ENCODE data around the gene DCDC2.
"Not testable (repeated sequence)": the region's sequence is repeated elsewhere in the genome, so short reads cannot be mapped to it uniquely, and the experiment has no call there.

Gene DCDC2

DNA sequence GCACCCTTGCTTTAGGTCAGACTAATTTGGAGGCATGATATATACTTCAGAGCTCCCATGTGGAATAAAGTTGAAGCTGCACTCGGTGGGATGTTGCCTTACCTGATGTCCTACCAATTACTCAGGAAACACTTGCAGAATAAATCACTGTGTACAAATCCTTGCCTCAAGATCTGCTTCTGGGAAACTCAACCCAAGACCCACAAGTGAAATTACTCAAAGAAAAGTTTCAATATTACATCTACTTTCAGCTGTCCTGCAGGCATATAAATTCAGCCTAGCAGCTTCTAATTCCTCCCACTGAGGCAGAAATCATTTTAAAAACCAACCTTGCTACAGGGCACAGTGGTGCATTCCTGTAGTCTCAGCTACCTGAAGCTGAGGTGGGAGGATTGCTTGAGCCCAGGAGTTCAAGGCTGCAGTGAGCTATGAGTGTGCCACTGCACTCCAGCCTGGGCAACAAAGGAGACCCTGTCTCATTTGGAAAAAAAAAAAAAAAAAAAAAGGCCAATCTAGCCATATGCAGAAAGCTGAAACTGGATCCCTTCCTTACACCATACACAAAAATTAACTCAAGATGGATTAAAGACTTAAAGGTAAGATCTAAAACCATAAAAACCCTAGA, 20.7 kb upstream of the DCDC2 start:
- FAIRE-seq: no peak

DNA sequence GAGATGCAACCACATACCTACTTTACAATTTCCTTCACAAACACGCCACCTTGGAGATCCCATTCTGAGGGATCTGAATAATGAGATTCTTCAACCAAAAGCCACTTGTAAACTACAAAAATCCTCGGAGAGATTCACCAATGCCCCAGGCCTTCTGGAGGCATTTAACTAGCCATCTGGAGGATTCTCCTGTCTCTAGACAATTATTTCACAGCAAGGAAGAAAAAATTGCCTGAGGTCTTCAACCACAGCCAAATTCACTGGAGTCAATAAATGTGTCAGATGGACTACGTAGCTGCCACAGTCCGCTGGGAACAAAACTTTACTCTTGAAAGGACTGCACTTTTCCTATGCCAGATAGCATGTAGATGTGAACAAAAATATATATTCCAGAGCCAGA, 19.0 kb upstream of the DCDC2 start:
- no peak for FAIRE-seq

DNA sequence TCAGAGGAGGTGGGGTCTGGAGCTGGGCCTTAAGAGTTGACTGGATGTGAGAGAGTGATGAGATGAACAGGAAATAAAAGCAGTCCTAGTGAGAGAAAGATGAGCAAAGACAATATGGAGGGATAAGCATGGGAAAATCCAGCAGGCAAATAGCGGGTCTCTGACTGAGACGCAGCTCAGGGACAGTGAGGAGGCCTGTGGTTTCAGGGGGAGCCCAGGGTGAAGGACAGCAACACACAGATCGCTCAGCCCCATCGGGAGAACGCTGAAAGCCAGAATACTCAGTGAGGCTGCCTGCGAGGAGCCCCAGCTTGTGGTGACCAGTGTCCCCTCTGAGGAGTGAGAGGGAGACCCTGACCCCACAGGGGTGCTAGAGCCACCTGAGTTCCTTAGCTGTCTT, 16.8 kb upstream of the DCDC2 start:
- no peak for FAIRE-seq

DNA sequence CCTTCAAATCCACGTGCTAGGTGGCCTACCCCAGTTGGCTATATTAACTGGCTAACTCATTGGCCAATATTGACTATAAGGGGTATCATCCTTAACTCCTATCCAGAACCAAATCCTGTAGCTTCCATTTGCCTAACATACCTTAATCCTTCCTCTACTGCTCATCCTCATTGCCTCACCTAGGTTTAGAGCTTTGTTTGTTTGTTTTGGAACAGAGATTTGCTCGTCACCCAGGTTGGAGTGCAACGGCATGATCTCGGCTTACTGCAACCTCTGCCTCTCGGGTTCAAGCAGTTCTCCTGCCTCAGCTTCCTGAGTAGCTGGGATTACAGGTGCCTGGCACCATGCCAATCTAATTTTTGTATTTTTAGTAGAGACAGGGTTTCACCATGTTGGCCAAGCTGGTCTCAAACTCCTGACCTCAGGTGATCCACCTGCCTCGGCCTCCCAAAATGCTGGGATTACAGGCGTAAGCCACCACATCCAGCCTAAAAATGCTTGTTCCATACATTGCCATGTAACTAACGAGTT, 7.3 kb upstream of the DCDC2 start:
- FAIRE-seq: not testable (repeated sequence)

DNA sequence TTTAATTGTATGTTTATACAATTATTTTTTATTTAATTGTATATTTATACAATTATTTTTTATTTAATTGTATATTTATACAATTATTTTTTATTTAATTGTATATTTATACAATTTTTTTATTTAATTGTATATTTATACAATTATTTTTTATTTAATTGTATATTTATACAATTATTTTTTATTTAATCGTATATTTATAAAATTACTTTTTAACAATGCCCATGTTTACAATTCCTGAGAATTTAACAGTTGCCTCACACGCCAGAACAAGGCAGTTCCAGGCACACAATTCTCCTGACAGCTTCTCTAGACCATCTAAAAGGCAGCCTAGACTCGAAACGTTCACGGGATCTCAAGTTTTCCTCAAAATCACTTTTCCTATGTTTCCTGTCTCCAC, 4.5 kb upstream of the DCDC2 start:
- FAIRE-seq: not testable (repeated sequence)

DNA sequence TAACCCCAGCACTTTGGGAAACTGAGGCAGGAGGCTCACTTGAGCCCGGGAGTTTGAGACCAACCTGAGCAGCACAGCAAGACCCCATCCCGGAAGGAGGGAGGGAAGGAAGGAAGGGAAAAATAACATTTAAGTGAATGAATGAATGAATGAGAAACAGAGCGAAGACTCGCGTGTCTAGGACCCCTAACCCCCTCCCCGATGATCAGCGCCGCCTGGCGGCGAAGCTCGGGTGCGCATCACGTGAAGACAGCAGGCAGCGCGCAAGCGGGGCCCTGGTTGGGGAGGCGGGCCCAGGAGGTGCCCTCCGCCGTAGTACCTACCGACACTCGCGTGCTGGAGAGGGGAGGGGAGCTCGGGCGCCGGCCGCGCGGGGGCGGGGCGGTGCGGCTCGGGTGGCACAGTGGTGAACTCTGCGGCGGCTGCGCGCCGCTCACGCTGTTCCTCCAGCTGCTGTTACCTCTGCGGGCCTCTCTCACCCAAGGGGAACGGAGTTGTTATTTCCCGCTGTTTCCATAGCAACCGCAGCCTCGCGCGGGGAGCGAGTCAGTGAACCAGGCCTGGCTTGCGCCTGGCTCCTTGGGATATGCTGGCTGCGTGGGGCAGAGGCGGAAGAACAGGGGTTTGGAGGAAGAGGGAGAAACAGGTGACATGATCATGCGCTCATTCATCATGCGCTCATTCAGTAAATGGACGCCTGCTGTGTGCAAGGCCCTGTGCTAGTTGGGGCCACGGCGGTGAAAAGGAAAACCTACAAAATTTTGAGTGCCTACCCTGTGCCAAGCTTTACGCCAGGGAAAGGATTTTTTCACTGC, 2.0 kb upstream of the DCDC2 start:
- FAIRE-seq: no peak

DNA sequence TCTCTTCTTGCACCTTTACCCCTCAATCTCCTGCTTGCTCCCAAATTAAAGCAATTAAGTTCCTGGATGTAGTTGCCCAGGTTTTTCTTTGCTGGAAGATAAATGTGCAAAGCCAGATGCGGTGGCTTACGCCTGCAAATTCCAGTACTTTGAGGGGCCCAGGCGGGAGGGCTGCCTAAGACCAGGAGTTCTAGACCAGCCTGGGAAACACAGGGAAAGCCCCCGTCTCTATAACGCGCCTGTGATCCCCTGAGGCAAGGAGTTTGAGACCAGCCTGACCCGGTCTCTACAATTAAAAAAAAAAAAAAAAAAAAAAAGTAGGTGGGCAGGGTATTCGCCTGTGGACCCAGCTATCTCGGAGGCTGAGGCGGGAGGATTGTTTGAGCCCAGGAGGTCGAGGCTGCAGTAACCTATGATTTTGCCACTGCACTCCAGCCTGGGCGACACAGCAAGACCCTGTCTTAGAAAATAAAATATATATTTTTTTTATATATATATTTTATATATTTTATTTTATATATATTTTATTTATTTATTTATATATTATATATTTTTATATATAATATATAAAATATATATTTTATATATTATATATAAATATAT, 461 bp upstream of the DCDC2 start:
- FAIRE-seq: no peak

DNA sequence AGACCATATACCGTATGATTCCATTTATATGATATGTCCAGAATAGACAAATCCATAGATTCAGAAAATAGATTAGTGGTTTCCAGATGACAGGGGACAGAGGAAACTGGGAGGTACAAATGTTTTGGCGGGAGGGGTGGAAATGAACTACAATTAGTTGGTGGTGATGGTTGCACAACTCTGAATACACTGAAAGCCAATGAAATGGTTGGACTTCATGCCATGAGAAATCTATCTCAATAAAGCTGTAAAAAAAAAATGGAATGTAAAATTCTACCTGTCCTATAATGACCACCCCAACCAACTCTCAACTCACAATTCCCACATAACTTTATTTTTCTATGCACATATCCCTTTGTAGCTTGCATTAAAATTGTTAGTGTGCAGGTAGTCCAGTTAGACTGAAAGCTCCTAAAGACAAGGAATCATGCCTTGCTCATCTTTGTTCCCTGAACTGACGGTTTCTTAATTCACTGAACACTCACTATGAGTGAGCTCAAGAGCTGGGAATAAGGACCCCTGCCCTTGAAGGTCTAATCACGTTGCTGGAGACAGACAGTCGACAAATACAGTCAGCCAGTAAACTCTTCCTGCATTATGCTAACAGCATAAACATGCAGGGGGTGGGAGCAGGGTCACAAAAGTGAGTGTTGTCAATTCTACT, 1.4 kb downstream of the DCDC2 start:
- FAIRE-seq: no peak

DNA sequence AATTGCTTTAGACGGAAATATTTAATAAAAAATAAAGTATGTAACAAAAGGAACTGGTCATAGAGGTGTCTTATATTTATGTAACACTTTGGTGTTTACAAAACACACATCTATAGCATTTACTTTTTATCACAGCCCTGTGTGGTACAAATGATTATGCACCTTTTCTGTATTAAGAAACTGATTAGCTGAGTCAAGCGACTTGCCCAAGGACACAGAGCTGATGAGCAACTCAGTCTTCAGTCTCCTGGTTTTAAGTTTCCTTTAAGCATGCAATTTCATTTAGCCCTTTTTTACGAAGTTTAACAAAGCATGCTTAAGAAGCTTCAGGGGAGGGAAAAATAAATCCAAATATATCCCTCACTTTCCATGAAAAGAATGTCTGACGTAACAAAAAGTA, 2.5 kb downstream of the DCDC2 start:
- no peak for FAIRE-seq

DNA sequence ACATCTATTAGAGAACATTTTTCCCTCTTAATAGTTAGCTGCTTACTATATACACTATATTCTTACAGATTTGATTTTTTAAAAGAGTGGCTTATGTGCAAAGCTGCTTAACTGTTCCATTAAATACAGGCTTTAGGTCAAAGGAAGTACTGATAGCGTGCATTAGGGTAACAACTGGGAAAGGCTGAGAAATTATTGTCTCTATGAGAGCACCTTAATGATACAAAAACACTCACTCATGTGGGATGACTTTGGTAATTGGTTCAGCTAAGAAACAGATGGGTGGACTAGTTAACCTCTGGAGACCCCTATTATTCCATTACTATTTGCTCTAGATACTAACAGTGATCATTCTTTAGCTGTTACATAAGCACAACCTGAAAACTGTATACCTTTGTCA, 4.0 kb downstream of the DCDC2 start:
- no peak for FAIRE-seq

DNA sequence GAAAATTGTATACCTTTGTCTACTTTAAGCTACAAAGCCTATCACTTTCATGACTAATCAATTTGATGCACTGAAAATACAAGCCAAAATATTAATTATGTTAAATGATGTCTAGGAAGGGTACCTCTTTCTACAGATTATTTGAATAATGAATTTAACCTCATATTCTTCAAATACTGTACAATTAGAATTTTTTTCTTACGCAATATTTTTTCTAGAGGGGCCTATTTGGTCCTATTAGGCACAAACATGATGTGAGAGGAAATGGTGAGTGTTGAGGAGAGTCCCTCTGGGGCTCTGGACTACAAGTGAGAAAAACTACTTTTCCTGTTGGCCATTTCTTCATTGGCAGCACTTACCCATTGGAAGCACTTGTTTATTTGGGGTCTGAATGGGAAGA, 5.4 kb downstream of the DCDC2 start:
- FAIRE-seq: no peak

DNA sequence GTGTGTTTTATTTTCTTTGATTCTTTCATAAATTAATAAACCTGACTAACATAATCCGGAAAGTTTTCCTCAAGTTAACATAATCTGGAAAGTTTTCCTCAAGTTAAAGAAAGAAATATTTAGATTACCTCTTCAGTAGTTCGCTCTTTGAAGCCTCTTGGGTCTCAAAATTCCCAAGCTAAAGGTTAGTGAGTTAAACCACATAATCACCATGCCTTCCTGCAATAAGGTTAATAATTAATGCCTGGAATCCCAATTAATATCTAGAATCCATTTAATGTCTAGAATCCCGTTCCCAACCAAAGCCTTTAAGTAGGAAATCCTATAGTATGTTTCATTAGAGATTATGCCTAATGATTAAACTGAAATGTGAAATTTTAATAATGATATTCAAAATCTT, 12.9 kb downstream of the DCDC2 start:
- FAIRE-seq: no peak

DNA sequence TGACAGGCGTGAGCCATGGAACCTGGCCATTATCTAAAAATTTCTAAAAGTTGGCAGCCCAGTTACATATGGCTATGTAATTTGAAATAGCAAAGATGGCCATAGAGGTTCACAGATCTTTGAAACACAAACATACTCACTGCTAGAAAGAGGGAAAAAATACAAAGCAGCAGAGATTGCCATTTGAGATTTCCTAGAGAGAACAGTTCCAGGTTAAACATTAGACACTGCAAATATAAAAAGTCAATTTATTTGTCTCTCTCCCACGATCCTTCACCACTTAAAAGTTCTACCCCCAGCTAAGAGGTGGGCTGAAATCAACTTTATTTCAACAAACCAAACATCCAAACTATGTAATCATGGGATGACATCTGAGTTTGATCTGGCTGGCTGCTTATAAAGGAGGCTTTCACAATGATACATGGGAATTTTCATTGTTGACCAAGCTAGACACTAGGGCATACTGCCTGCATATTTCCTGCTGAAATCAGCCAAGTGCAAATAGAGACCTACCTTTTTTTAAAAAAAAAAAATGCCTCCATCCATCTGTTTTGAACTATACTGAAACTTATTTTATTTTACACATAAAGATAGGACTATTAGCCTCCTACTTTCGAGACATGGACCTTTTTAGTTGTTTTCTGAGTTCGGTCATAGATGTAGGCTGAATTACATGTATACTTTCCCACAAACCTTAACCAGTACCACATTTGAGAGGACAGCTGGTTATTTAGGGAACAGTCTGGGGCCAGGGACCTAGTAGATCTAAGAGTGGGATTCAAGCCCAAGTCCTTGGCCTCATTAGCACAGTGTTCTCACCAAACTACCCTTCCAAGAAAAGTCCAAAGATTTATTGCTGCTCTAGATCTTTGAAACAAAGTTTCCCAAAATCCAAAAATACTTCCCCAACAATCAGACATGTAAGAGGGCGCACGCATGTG, 16.6 kb downstream of the DCDC2 start:
- no peak for FAIRE-seq

DNA sequence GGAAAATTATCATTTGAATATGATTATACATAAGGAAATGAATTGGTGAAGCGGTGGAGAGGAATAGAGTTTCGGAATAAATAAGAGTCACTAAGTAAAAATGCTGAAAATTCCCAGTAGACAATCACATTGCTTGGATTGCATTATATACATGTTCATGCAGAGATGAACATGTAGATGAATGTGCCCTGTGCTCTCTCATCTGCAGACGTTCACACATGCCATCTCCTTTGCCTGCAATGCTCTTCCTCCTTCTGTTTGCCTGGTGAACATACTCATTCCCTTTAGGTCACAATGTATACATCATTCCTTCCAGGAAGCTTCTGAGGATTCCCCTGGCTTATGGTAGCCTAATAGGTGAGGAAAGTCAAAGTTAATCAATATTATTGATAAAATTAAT, 17.9 kb downstream of the DCDC2 start:
- no peak for FAIRE-seq

DNA sequence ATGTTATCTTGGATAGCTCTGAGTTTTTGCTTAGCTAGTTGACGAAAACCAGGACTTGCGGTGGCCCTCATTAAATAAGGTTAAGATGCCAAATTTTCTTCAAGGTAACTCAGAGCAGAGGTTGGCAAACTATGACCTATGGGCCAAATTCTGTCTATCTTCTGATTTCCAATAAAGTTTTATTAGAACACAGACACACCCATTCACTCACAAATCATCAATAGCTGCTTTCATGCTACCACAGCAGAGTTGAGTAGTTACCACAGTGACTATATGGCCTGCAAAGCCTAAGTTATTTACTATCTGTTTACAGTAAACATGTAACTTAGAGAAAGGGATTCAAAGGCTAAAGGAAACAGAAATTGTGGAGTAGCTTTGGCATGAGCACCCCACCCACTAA, 23.6 kb downstream of the DCDC2 start:
- no peak for FAIRE-seq

DNA sequence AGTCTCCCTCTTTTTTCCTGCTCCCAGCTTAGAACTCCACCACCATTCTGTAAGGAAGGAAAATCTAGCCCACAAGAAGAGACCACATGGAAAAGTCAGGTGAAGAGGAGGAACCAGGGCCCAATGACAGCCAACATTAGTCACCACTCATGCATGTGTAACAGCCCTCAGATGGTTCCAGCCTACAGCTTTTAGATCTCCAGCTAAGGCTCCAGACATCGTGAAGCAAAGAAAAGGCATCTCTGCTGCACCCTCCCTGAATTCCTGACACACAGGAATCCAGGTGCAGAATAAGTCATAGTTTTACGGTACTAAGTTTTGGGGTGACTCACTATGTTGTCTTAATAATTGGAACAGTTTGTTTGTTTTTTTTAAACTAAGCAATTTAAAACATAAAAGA, 25.5 kb downstream of the DCDC2 start:
- FAIRE-seq: no peak

DNA sequence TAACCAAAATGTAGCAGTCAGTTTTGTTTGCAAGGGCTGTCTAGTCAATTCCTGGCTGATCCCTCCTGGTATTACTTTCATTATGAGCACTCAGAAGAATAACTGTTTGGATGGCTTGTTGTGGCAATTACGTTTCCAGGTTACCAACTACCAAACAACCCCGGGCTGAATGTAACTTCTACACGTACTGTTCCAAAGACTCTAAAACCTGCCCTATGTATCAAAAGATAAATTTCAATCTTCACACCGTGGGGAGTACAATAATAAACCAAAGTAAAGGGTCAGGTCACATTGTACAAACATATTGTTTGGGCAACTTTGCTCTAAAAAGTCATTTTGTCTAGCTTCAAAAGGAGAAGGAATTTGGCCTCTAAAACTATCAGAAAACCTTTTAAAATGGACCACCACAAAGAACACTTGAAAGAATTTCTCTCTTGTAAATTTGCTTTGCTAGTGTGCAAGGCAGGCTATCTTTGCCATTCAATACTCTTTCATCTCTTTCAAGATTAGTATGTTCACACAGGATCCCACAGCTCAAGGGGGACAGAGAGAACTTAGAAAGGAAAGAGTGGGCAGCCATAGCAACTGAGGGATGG, 27.6 kb downstream of the DCDC2 start:
- no peak for FAIRE-seq

DNA sequence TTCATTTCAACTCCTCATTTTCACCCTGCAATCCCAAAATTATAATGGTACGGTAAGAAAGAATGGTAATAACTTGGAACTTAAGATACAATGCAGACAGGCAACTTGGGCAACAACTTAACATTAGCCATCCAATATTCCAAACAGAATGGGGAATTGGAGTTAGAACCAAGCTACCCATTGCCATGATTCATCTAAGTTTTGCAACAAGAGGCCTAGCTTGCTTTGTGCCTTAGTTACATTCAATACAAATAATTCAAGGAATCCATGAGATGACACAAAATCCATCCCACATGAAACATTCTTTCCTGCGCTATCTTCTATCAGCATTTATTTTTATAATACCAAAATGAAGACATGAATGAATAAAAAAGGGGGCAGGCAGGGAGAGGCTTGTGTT, 28.4 kb downstream of the DCDC2 start:
- FAIRE-seq: no peak

DNA sequence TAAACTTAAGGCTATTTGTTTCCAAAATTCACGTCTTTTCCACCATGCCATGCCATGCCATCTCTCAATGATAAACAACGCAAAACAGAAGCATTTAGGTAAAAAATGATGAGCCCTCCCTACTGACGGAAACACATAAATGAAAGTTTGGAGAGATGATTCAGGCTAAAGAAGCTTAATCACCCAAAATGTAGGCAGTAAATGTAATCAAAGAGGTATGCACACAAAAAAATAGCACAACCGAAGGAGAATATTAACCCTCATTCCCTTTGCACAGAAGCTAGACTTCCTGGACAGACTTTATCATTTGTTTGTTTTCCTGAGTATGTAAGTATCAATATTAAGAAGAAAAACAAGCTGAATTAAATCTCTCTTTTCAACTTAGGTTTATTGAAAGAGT, 28.8 kb downstream of the DCDC2 start:
- no peak for FAIRE-seq

DNA sequence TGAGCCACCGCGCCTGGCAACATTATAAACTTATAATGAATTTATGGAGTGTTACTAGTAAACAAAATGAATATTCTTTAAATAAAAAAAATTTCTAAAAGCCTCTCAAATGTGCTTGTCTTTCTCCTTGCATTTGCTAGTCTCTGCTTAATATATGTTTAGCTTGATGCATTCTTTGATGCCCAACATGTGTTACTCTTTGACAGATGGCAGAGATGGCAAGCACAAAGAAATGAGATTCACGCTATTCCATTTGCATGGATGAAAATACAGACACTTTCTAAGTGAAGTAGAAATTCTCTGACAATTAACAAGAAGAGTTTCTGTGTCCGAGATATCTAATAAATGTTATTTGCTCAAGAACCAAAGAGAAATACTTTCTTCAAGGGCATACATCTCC, 30.1 kb downstream of the DCDC2 start:
- no peak for FAIRE-seq

DNA sequence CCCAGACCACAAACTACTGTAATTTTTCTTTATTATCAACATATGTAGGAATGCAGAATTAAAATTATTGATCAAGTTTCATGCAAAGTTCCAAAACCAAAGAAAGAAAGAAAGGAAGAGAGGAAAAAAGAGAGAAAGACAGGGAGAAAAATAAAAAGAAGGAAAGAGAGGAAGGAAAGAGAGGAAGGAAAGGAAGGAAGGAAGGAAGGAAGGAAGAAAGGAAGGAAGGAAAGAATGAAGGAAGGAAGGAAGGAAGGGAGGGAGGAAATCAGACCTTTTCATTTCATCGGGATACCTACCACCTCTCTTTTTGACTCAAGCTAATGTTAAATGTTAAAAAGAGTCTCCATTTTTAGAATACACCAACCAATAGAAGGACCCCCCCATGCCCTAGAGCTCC, 31.9 kb downstream of the DCDC2 start:
- FAIRE-seq: no peak

DNA sequence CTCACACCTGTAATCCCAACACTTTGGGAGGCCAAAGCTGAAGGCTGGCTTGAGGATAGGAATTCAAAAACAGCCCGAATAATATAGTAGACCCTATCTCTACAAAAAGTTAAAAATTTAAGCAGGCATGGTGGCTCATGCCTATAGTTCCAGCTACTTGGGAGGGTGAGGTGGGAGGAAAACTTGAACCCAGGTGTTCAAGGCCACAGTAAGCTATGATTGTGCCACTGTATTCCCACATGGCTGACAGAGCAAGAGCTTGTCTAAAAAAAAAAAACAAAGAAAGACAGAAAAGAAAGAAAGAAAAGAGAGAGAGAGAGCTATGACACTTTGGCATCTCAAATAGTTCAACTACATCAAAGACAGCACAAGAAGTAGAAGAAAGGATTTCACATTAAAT, 33.2 kb downstream of the DCDC2 start:
- no peak for FAIRE-seq

Data from colon (tissue), 2 donors.